OCI-LY1 (cell line): Measurements from ENCODE around the gene GANC.

ENCODE experiments used
- H2AFZ ChIP-seq: fragments of 200-600 bp; sonication (generic), shearing (Covaris generic); 2 replicates; pipeline ENCODE4 v1.6.0; 2014; ENCODE audit warnings: antibody characterized with exemption, mild to moderate bottlenecking, low read length
- H3F3A ChIP-seq: fragments of 200-600 bp; sonication (generic), shearing (Covaris generic); 2 replicates; pipeline ENCODE4 v1.6.0; 2014; ENCODE audit warnings: mild to moderate bottlenecking, antibody characterized with exemption, low read length, moderate library complexity; ENCODE audit not compliant: insufficient read depth
- H3K27ac ChIP-seq: fragments of 200-600 bp; sonication (generic); 2 replicates; pipeline ENCODE4 v1.5.1; 2014; ENCODE audit warnings: low read length, mixed run types, mild to moderate bottlenecking, low read depth; ENCODE audit not compliant: poor library complexity, severe bottlenecking
- H3K27me3 ChIP-seq: fragments of 200-600 bp; sonication (generic); 2 replicates; pipeline ENCODE4 v1.6.0; 2014; ENCODE audit warnings: antibody characterized with exemption, mild to moderate bottlenecking, low read length, moderate library complexity; ENCODE audit not compliant: insufficient read depth
- H3K36me3 ChIP-seq: fragments of 200-600 bp; sonication (generic); 2 replicates; pipeline ENCODE4 v1.6.1; 2014; ENCODE audit warnings: mild to moderate bottlenecking, antibody characterized with exemption, low read length, moderate library complexity, mixed read lengths; ENCODE audit not compliant: insufficient read depth
- H3K4me1 ChIP-seq: fragments of 200-600 bp; sonication (generic); 2 replicates; pipeline ENCODE4 v1.5.1; 2014; ENCODE audit warnings: mild to moderate bottlenecking, low read length, moderate library complexity; ENCODE audit not compliant: insufficient read depth, severe bottlenecking
- H3K4me2 ChIP-seq: fragments of 200-600 bp; sonication (generic), shearing (Covaris generic); 2 replicates; pipeline ENCODE4 v1.6.1; 2014; ENCODE audit warnings: low read length
- H3K4me3 ChIP-seq: fragments of 200-600 bp; sonication (generic); 2 replicates; pipeline ENCODE4 v1.5.1; 2014; ENCODE audit warnings: low read length, low read depth, mild to moderate bottlenecking, mixed read lengths; ENCODE audit not compliant: poor library complexity, severe bottlenecking
- H3K79me2 ChIP-seq: fragments of 200-600 bp; shearing (Covaris generic); 2 replicates; pipeline ENCODE4 v1.6.1; 2016; ENCODE audit warnings: mixed run types, low read length, mixed read lengths; ENCODE audit not compliant: insufficient read depth
- H3K9ac ChIP-seq: fragments of 200-600 bp; sonication (generic), shearing (Covaris generic); 2 replicates; pipeline ENCODE4 v1.6.1; 2014; ENCODE audit warnings: mild to moderate bottlenecking, low read length, mixed read lengths
- H3K9me2 ChIP-seq: fragments of 200-600 bp; sonication (generic), shearing (Covaris generic); 2 replicates; pipeline ENCODE4 v1.6.1; 2014; ENCODE audit warnings: low read depth, mild to moderate bottlenecking, low read length, mixed read lengths
- H3K9me3 ChIP-seq: fragments of 200-600 bp; shearing (Covaris generic); 2 replicates; pipeline ENCODE4 v1.6.1; 2014; ENCODE audit warnings: low read length, mixed read lengths
- H4K20me1 ChIP-seq: fragments of 200-600 bp; sonication (generic), shearing (Covaris generic); 2 replicates; pipeline ENCODE4 v1.6.0; 2016; ENCODE audit warnings: mild to moderate bottlenecking, low read length; ENCODE audit not compliant: insufficient read depth
- EZH2 ChIP-seq: fragments of 200-600 bp; sonication (generic), shearing (Covaris generic); IDR thresholded peaks from 2 replicates; pipeline ENCODE4 v1.8.0; 2017; ENCODE audit warnings: borderline replicate concordance, mixed run types, mild to moderate bottlenecking, antibody characterized with exemption, low read length, moderate library complexity, mixed read lengths
- TF ChIP-seq, protein P1 (sequence below): fragments of 200-600 bp; sonication (generic), shearing (Covaris generic); IDR thresholded peaks from 2 replicates; pipeline ENCODE4 v1.5.1; 2017; ENCODE audit warnings: mild to moderate bottlenecking, antibody characterized with exemption, low read length, moderate library complexity, mixed read lengths

The GANC gene

GRCh38 chr15:42384597-42384996 lies 111.6 kb downstream of the GANC start:
- H3K4me3 ChIP-seq: no peak overlapping the region
- TF ChIP-seq, protein P1, sequence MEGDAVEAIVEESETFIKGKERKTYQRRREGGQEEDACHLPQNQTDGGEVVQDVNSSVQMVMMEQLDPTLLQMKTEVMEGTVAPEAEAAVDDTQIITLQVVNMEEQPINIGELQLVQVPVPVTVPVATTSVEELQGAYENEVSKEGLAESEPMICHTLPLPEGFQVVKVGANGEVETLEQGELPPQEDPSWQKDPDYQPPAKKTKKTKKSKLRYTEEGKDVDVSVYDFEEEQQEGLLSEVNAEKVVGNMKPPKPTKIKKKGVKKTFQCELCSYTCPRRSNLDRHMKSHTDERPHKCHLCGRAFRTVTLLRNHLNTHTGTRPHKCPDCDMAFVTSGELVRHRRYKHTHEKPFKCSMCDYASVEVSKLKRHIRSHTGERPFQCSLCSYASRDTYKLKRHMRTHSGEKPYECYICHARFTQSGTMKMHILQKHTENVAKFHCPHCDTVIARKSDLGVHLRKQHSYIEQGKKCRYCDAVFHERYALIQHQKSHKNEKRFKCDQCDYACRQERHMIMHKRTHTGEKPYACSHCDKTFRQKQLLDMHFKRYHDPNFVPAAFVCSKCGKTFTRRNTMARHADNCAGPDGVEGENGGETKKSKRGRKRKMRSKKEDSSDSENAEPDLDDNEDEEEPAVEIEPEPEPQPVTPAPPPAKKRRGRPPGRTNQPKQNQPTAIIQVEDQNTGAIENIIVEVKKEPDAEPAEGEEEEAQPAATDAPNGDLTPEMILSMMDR: no peak
- TF ChIP-seq EZH2: no peak
- H3K27me3 ChIP-seq: peaks cover 4% of the 10 kb centered on the region; the same call in 1 of the 2 replicates
- no peaks in the 10 kb centered on the region for H3K9me3 ChIP-seq
- H3K4me2 ChIP-seq: no peak overlapping the region
- no peaks in the 10 kb centered on the region for H3F3A ChIP-seq
- no peak overlapping the region for H2AFZ ChIP-seq
- H3K4me1 ChIP-seq: no peaks in the 10 kb centered on the region
- no peaks in the 10 kb centered on the region for H3K36me3 ChIP-seq
- no peaks in the 10 kb centered on the region for H3K9me2 ChIP-seq
- no peaks in the 10 kb centered on the region for H3K79me2 ChIP-seq
- no peaks in the 10 kb centered on the region for H4K20me1 ChIP-seq
- H3K27ac ChIP-seq: no peak overlapping the region
- H3K9ac ChIP-seq: no peak overlapping the region

DNA sequence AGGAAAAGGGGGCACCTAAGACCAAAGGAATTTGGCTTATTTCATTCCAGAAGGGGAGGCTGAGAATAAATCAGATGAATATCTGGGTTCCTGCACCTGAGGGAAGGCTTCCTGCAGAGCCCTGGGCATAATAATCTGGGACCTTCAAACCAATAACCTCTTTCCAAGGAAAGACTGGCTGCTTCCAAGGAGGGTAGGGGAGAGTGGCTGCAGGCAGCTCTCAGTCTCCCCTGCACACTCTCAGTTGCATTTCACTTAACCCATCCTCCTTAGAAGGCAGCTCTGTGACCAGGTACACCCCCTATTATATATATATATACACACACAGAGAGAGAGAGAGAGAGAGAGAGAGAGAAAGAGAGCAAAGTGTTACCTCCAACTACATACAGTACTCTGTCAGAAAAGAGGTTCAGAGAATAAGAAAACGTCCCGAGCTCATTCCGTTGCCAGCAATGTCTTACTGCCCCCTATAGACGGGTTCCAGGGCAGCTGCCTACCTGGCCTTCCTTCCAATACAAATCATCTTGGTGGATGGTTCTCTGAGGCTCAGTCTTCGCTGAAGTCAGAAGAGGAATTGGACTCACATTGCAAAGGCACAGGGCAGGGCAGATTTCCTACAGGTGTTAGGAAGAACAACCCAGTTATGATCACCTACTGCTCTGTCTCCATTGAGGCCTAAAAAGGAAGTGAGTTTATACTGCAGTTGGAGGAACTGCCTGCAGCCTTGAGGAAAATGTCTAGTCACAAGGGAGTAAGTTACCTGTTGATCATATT lies 112.4 kb downstream of the GANC start:
- no peak overlapping the region for H3K9ac ChIP-seq
- no peak overlapping the region for H3K4me2 ChIP-seq
- H3K27me3 ChIP-seq: peaks cover 4% of the 10 kb centered on the region; the same call in 1 of the 2 replicates
- TF ChIP-seq, protein P1: peak; percentile 91
- no peak for TF ChIP-seq EZH2
- H3K4me1 ChIP-seq: no peaks in the 10 kb centered on the region
- H3K9me2 ChIP-seq: no peaks in the 10 kb centered on the region
- no peaks in the 10 kb centered on the region for H3K36me3 ChIP-seq
- no peak overlapping the region for H3K4me3 ChIP-seq
- H4K20me1 ChIP-seq: no peaks in the 10 kb centered on the region
- H3F3A ChIP-seq: no peaks in the 10 kb centered on the region
- no peaks in the 10 kb centered on the region for H3K79me2 ChIP-seq
- no peaks in the 10 kb centered on the region for H3K9me3 ChIP-seq
- no peak overlapping the region for H3K27ac ChIP-seq
- no peak overlapping the region for H2AFZ ChIP-seq

- Histone ChIP-seq H3K4me3 (no peak overlapping the region), H2AFZ (no peak overlapping the region), H3F3A (no peaks in the 10 kb centered on the region), H3K4me2 (no peak overlapping the region), H4K20me1 (no peaks in the 10 kb centered on the region), H3K9me2 (no peaks in the 10 kb centered on the region), H3K27me3 (peaks cover 4% of the 10 kb centered on the region; the same call in 1 of the 2 replicates), H3K36me3 (no peaks in the 10 kb centered on the region), H3K4me1 (no peaks in the 10 kb centered on the region), H3K27ac (no peak overlapping the region), H3K79me2 (no peaks in the 10 kb centered on the region), H3K9ac (no peak overlapping the region), H3K9me3 (no peaks in the 10 kb centered on the region)
- TF ChIP-seq EZH2: no peak
Observed at GRCh38 chr15:42385980-42386700, 113.1 kb downstream of the GANC start.
